Activated naive CD8-positive, alpha-beta T cell (primary cell): ENCODE data around the gene P2RX3.
"Not testable (repeated sequence)": the region's sequence is repeated elsewhere in the genome, so short reads cannot be mapped to it uniquely, and the experiment has no call there.

Experiments used
- H3K27ac Mint-ChIP-seq: one replicate; pipeline ENCODE4 v1.8.0; 2021; ENCODE audit warnings: mixed read lengths
- H3K27me3 Mint-ChIP-seq: one replicate; pipeline ENCODE4 v1.8.0; 2021; ENCODE audit warnings: mixed read lengths
- H3K36me3 Mint-ChIP-seq: one replicate; pipeline ENCODE4 v1.8.0; 2021; ENCODE audit warnings: mixed read lengths
- H3K4me1 Mint-ChIP-seq: one replicate; pipeline ENCODE4 v1.8.0; 2021; ENCODE audit warnings: low read depth, mixed read lengths
- H3K4me3 Mint-ChIP-seq: one replicate; pipeline ENCODE4 v1.8.0; 2021; ENCODE audit warnings: mild to moderate bottlenecking, mixed read lengths
- H3K9me3 Mint-ChIP-seq: one replicate; pipeline ENCODE4 v1.8.0; 2021; ENCODE audit warnings: low read depth, mixed read lengths

Gene P2RX3

DNA sequence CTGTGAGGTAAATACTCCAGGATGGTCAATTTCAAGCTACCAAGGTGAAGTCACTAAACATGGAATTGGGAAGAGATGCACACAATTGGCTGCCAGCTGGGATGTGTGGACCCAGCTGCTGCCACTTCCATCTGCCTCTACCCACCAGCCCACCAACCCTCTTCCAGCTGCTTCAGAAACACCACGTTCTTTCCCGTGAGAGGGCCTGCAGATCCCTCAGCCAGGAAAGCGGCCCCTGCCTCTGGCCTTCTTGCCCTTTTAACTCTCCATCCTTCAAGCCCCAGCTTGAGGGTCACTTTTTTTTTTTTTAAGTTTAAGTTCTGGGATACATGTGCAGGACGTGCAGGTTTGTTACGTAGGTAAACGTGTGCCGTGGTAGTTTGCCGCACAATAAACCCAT, 22.8 kb downstream of the P2RX3 start:
- Mint-ChIP-seq H3K9me3 (no peaks in the 10 kb centered on the region), H3K4me3 (no peak overlapping the region), H3K27me3 (peaks cover 3% of the 10 kb centered on the region), H3K4me1 (no peaks in the 10 kb centered on the region), H3K36me3 (no peaks in the 10 kb centered on the region), H3K27ac (no peak overlapping the region)

GRCh38 chr11:57361420-57361819, 23.3 kb downstream of the P2RX3 start:
- H3K27ac Mint-ChIP-seq, H3K9me3 Mint-ChIP-seq, H3K4me3 Mint-ChIP-seq, H3K4me1 Mint-ChIP-seq, H3K36me3 Mint-ChIP-seq, H3K27me3 Mint-ChIP-seq: not testable (repeated sequence)

DNA sequence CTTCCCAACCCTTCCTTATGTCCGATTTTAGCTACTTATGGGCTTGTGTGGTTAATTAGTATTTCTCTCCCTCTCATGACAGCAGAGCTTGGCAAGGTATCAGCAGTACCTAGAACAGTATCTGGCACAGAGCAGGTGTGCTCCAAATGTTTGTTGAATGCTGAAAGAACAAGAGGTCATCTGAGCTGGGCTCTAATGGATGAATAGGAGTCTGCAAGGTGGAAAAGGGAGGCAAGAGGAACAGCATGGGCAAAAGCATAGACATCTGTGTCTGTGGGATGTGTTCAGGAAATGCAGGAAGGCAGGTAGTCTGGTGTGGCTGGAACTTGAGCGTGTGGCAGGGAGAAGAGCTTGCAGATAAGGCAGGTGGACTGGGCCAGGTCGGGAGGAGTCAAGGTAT, 23.8 kb downstream of the P2RX3 start:
- no peaks in the 10 kb centered on the region for H3K4me1 Mint-ChIP-seq
- no peak overlapping the region for H3K27ac Mint-ChIP-seq
- H3K27me3 Mint-ChIP-seq, result peaks cover 3% of the 10 kb centered on the region
- no peaks in the 10 kb centered on the region for H3K9me3 Mint-ChIP-seq
- no peaks in the 10 kb centered on the region for H3K36me3 Mint-ChIP-seq
- no peak overlapping the region for H3K4me3 Mint-ChIP-seq

DNA sequence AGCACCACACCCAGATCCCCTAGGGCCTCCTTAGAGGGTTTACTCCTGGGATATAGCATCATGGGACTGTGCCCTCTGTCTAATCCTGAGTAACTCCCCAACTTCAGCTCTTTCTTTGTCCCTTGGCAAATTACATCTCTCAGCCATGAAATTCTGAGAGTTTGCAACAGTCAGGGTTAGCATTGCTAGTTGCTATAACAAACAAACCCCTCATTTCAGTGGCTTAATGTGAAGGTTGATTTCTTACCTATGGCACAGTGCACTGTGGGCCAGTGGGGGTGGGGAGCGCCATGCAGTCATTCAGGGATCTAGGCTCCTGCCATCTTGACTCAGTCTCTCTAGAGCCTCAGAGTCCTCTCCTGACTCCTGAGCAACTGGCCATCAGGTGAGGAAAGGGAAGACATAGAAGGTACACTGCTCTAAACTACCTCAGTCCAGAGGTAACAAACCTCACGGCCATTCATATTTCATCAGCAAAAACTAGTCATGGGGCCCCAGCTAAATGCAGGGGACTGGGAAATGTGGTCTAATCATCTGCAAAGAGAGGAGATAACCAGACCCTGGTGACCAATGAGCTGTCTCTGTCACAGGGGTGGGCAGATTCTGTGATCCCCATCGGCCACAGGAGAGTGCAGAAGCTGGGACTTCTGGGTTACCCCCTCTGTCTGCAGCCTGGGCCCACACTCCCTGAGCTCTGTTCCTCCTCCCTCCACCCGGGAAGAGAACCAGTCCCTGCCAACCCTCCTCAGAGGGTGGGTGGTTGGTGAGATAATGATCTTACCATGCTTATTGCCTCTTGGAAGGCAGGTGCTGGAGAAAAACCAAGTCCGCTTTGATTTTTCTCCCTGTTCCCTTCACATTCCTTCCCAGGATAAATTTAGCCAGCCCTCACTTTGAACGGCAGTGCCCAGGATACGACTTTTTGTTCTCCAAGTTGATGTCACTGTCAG, 25.3 kb downstream of the P2RX3 start:
- Mint-ChIP-seq H3K4me1 (no peaks in the 10 kb centered on the region), H3K27ac (no peak overlapping the region), H3K27me3 (peaks cover 3% of the 10 kb centered on the region), H3K4me3 (no peak overlapping the region), H3K9me3 (no peaks in the 10 kb centered on the region), H3K36me3 (no peaks in the 10 kb centered on the region)

DNA sequence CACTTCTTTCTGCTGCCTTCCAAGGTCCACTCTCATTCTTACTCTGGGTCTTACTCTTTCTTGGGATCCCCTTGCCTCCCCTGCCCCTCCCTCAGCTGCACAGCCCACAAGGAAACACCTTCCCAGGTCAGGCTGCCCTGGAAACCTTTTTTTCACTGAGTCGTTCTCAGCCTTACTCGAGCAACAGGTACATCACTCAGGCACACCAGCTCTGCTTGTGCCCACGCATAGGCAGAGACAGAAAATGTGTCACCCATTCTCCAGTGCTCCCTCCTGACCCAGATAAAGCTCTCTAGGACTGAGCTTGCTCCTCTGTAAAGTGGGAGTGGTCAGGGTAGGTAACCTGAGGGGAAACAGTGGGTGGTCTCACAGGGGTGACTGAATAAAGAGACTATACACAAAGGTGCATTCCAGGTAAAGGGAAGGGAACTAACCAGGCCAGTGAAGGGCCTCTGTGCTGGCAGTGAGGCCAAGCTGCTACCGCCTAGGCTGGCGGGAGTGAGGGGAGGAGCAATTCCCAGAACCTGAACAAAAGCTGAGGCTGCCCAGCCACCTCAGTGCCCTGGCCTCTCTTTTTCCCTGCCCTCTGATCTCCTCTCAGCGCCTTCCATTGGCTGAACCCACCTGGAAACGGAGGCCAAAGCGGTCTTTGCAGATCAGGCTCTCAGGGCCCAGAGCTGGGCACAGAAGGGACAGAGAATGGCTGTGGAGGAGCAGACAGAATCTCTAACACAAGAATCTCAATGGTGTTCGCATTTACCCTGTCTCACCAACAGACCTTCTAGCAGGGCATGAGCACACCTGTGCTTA, 26.9 kb downstream of the P2RX3 start:
- no peak overlapping the region for H3K27ac Mint-ChIP-seq
- no peaks in the 10 kb centered on the region for H3K9me3 Mint-ChIP-seq
- H3K4me1 Mint-ChIP-seq, result no peaks in the 10 kb centered on the region
- H3K36me3 Mint-ChIP-seq, result no peaks in the 10 kb centered on the region
- no peak overlapping the region for H3K4me3 Mint-ChIP-seq
- peaks cover 3% of the 10 kb centered on the region for H3K27me3 Mint-ChIP-seq

DNA sequence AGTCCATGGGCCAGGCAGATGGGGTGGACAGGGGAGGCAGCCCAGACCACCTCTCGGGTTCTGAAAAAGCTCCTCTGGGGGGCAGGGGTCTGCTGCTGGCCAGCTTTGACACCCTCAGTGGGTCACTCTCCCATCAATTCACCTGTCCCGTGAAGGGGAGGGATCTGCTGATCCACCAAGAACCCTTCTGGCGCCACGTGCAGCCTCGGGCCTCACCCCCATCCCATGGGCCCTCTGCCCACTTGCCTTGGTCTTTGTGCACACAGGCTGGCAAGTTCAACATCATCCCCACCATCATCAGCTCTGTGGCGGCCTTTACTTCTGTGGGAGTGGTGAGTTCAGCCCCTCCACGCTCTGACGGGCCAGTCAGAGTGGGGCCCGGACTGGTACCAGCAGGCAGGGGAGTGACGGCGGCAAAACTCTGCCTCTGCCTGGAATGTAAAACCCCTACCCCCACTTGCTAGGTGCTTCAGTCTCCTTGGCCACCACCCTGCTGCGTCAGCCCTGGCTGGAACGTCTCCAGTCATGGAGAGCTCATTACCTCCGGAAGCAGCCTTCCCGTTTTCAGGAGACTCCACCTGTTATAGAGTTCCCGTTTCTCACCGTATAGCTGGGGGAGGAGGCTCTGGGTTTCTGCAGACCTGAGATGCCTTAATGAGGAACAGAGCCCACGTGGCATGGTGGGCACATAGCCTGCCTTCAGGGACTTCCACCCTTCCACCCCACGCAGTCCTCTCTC, 30.1 kb downstream of the P2RX3 start:
- no peaks in the 10 kb centered on the region for H3K36me3 Mint-ChIP-seq
- no peaks in the 10 kb centered on the region for H3K4me1 Mint-ChIP-seq
- no peak overlapping the region for H3K27ac Mint-ChIP-seq
- H3K27me3 Mint-ChIP-seq, result no peaks in the 10 kb centered on the region
- H3K4me3 Mint-ChIP-seq, result no peak overlapping the region
- no peaks in the 10 kb centered on the region for H3K9me3 Mint-ChIP-seq

- no peaks in the 10 kb centered on the region for H3K4me1 Mint-ChIP-seq
- H3K27ac Mint-ChIP-seq, result no peak overlapping the region
- H3K27me3 Mint-ChIP-seq, result no peaks in the 10 kb centered on the region
- no peaks in the 10 kb centered on the region for H3K9me3 Mint-ChIP-seq
- H3K36me3 Mint-ChIP-seq, result no peaks in the 10 kb centered on the region
- H3K4me3 Mint-ChIP-seq, result no peak overlapping the region
Measured at GRCh38 chr11:57368845-57369232, 30.7 kb downstream of the P2RX3 start.

DNA sequence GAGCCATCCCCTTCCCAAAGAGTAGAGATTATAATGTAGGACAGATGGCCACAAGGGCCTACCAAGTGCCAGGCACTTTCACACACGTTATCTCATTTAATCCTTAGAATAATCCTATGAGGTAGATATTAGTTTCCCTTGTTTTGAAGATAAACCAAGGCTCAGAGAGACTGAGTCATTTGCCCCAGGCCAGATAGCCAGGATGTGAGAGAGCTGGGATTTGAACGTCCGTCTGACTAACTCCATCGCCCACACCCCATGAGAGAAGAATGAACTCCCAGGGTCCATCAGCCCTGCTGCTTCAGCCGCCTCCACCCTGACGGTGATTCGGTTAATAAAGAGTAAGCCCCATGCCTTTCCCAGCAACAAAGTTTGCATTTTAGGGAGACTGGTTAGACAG, 32.1 kb downstream of the P2RX3 start:
- Mint-ChIP-seq H3K4me3 (no peak overlapping the region), H3K27me3 (no peaks in the 10 kb centered on the region), H3K9me3 (no peaks in the 10 kb centered on the region), H3K4me1 (no peaks in the 10 kb centered on the region), H3K36me3 (no peaks in the 10 kb centered on the region), H3K27ac (no peak overlapping the region)

GRCh38 chr11:57370941-57371340, 32.8 kb downstream of the P2RX3 start:
- Mint-ChIP-seq H3K36me3 (no peaks in the 10 kb centered on the region), H3K4me1 (no peaks in the 10 kb centered on the region), H3K27me3 (no peaks in the 10 kb centered on the region), H3K27ac (no peak overlapping the region), H3K4me3 (no peak overlapping the region), H3K9me3 (no peaks in the 10 kb centered on the region)

DNA sequence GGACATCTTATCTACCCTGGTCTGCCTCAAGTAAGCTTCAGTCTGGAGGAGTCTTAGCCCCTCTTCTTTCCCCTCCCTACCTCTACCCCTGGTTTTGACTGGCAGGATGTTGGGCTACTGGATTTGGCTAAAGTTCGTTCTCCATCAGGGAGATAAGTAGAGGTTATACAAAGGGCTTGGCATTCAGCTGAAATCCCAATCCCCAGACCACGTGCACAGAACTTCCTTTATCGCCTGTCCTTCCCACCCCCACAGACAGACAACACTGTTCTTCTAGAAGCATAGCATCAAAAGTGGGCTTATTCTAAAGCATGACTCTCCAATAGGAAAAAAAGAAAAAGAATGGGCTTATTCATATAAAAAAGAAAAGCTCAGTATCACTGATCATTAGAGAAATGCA, 35.0 kb downstream of the P2RX3 start:
- H3K4me3 Mint-ChIP-seq, result no peak overlapping the region
- no peaks in the 10 kb centered on the region for H3K36me3 Mint-ChIP-seq
- peaks cover 3% of the 10 kb centered on the region for H3K27me3 Mint-ChIP-seq
- no peak overlapping the region for H3K27ac Mint-ChIP-seq
- H3K9me3 Mint-ChIP-seq, result no peaks in the 10 kb centered on the region
- no peaks in the 10 kb centered on the region for H3K4me1 Mint-ChIP-seq

DNA sequence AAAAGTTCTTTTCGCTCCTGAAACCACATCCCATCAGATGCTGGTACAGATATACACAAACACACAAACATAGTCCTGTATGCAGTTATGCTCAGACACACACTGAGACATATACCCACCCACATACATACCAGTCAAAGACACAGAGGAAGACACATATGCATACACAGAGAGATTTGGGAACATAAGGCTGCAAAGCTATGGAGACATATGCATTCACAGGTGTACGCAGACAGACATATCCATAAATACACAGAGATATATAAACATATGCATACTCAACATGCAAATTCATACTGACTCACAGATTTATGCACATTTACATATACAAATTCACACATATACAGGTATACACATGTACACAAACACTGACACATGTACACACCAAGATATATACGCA, 36.8 kb downstream of the P2RX3 start:
- peaks cover 6% of the 10 kb centered on the region for H3K27me3 Mint-ChIP-seq
- H3K4me1 Mint-ChIP-seq, result no peaks in the 10 kb centered on the region
- no peaks in the 10 kb centered on the region for H3K36me3 Mint-ChIP-seq
- H3K27ac Mint-ChIP-seq, result no peak overlapping the region
- no peak overlapping the region for H3K4me3 Mint-ChIP-seq
- no peaks in the 10 kb centered on the region for H3K9me3 Mint-ChIP-seq

- Mint-ChIP-seq H3K4me3 (no peak overlapping the region), H3K27ac (no peak overlapping the region), H3K36me3 (no peaks in the 10 kb centered on the region), H3K27me3 (peaks cover 6% of the 10 kb centered on the region), H3K4me1 (no peaks in the 10 kb centered on the region), H3K9me3 (no peaks in the 10 kb centered on the region)
Measured at GRCh38 chr11:57375490-57375889, 37.3 kb downstream of the P2RX3 start.

GRCh38 chr11:57376095-57377090, 38.2 kb downstream of the P2RX3 start:
- peaks cover 6% of the 10 kb centered on the region for H3K27me3 Mint-ChIP-seq
- H3K27ac Mint-ChIP-seq, result no peak overlapping the region
- no peak overlapping the region for H3K4me3 Mint-ChIP-seq
- H3K36me3 Mint-ChIP-seq, result no peaks in the 10 kb centered on the region
- H3K9me3 Mint-ChIP-seq, result no peaks in the 10 kb centered on the region
- no peaks in the 10 kb centered on the region for H3K4me1 Mint-ChIP-seq

- peaks cover 6% of the 10 kb centered on the region for H3K27me3 Mint-ChIP-seq
- no peaks in the 10 kb centered on the region for H3K36me3 Mint-ChIP-seq
- no peak overlapping the region for H3K4me3 Mint-ChIP-seq
- H3K4me1 Mint-ChIP-seq, result no peaks in the 10 kb centered on the region
- H3K27ac Mint-ChIP-seq, result no peak overlapping the region
- no peaks in the 10 kb centered on the region for H3K9me3 Mint-ChIP-seq
Measured at GRCh38 chr11:57377107-57377506, 39.0 kb downstream of the P2RX3 start.
